ENCODE measurements around the gene TBCEL.

Gene TBCEL

DNA sequence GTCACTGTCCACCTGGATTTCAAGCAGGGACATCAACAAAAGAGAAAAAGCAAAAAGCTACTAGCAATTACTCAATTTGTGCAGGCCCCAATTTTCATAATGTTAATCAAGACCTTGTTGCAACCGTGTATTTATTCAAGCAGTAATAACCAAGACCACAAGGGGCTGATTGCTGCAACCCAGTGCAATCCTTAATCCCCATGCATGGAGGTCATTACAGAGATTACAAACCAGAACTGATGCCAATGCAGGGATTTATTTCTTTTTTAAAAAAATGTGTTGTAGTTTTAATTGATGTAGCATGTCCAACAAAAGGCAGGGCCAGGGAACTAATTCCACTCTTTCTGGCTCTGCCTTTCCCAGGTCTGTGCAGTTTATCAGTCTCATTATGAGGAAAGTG lies 95.5 kb downstream of the TBCEL start:
- H3K9me3 ChIP-seq (ENCODE audit: severe bottlenecking): peaks cover 2% of the 10 kb centered on the region
- TF ChIP-seq, protein P1, sequence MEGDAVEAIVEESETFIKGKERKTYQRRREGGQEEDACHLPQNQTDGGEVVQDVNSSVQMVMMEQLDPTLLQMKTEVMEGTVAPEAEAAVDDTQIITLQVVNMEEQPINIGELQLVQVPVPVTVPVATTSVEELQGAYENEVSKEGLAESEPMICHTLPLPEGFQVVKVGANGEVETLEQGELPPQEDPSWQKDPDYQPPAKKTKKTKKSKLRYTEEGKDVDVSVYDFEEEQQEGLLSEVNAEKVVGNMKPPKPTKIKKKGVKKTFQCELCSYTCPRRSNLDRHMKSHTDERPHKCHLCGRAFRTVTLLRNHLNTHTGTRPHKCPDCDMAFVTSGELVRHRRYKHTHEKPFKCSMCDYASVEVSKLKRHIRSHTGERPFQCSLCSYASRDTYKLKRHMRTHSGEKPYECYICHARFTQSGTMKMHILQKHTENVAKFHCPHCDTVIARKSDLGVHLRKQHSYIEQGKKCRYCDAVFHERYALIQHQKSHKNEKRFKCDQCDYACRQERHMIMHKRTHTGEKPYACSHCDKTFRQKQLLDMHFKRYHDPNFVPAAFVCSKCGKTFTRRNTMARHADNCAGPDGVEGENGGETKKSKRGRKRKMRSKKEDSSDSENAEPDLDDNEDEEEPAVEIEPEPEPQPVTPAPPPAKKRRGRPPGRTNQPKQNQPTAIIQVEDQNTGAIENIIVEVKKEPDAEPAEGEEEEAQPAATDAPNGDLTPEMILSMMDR (IDR thresholded peaks at IDR 0.05; ENCODE audit: poor library complexity, severe bottlenecking): no peak
- ATAC-seq (ENCODE audit: low read depth) (no peak), DNase-seq (ENCODE audit: low spot score) (no peak)
- H3K36me3 ChIP-seq (ENCODE audit: low read depth): no peaks in the 10 kb centered on the region
- no peak overlapping the region for H3K27ac ChIP-seq (ENCODE audit: poor library complexity, severe bottlenecking)
- H3K4me3 ChIP-seq (ENCODE audit: severe bottlenecking): no peak overlapping the region
- H3K27me3 ChIP-seq (ENCODE audit: insufficient read depth, poor library complexity, severe bottlenecking): no peaks in the 10 kb centered on the region
- H3K4me1 ChIP-seq (ENCODE audit: insufficient read depth, poor library complexity, severe bottlenecking): no peaks in the 10 kb centered on the region

DNA sequence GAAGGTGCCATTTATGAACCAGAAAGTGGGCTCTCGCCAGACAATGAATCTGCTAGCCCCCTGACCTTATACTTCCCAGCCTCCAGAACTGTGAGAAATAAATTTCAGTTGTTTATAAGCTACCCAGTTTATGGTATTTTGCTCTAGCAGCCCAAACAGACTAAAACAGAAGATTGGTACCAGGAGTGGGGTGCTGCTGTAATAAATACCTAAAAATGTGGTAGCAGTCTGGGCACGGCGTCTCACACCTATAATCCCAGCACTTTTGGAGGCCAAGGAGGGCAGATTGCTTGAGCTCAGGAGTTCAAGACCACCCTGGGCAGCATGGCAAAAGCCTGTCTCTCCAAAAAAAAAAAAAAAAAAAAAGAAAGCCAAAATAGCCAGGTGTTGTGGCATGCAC lies 98.4 kb downstream of the TBCEL start:
- H3K4me1 ChIP-seq (ENCODE audit: insufficient read depth, poor library complexity, severe bottlenecking): no peaks in the 10 kb centered on the region
- H3K9me3 ChIP-seq (ENCODE audit: severe bottlenecking): peaks cover 2% of the 10 kb centered on the region
- no peak overlapping the region for H3K27ac ChIP-seq (ENCODE audit: poor library complexity, severe bottlenecking)
- H3K36me3 ChIP-seq (ENCODE audit: low read depth): no peaks in the 10 kb centered on the region
- H3K4me3 ChIP-seq (ENCODE audit: severe bottlenecking): no peak overlapping the region
- TF ChIP-seq, protein P1 (IDR thresholded peaks at IDR 0.05; ENCODE audit: poor library complexity, severe bottlenecking): no peak
- no peak for ATAC-seq (ENCODE audit: low read depth)
- no peaks in the 10 kb centered on the region for H3K27me3 ChIP-seq (ENCODE audit: insufficient read depth, poor library complexity, severe bottlenecking)
- DNase-seq (ENCODE audit: low spot score): no peak

DNA sequence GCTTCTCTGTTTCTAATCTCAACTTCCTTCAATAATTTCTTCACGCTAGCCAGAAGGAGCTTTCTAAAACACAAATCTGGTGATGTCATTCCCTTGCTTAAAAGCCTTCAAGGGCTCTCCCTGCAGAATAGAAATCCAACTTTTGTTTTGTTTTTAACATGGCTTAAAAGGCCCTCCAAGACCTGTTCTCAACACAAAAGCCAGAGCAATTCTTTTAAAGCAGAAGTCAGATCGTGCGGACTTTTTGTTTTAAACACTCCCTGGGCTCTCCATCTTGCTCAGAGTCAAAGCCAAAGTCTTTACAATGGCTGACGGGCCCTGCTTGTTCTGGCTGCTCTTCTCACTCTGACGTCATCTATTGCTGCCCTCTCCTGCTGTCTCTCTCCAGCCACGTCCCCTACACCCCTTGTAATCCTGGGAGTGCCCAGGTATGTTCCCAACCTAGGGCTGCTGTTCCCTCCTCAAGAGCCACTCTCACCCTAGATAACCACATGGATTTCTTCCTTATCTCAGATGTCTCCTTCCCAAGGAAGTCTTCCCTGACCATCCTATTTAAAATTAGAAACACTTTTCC lies 99.7 kb downstream of the TBCEL start:
- DNase-seq (ENCODE audit: low spot score): no peak
- no peak for ATAC-seq (ENCODE audit: low read depth)
- Histone ChIP-seq H3K27me3 (ENCODE audit: insufficient read depth, poor library complexity, severe bottlenecking) (no peaks in the 10 kb centered on the region), H3K9me3 (ENCODE audit: severe bottlenecking) (peaks cover 2% of the 10 kb centered on the region), H3K4me3 (ENCODE audit: severe bottlenecking) (no peak overlapping the region), H3K4me1 (ENCODE audit: insufficient read depth, poor library complexity, severe bottlenecking) (no peaks in the 10 kb centered on the region), H3K27ac (ENCODE audit: poor library complexity, severe bottlenecking) (no peak overlapping the region), H3K36me3 (ENCODE audit: low read depth) (no peaks in the 10 kb centered on the region)
- TF ChIP-seq, protein P1 (IDR thresholded peaks at IDR 0.05; ENCODE audit: poor library complexity, severe bottlenecking): no peak

DNA sequence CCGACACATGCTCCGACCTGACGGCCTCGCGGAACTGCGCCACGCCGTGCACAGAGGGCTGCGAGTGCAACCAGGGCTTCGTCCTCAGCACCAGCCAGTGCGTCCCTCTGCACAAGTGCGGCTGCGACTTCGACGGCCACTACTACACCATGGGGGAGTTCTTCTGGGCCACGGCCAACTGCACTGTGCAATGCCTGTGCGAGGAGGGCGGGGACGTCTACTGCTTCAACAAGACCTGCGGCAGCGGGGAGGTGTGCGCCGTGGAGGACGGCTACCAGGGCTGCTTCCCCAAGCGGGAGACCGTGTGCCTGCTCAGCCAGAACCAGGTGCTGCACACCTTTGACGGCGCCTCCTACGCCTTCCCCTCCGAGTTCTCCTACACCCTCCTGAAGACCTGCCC lies 103.9 kb downstream of the TBCEL start:
- H3K4me3 ChIP-seq (ENCODE audit: severe bottlenecking): no peak overlapping the region
- DNase-seq (ENCODE audit: low spot score) (no peak), ATAC-seq (ENCODE audit: low read depth) (no peak)
- TF ChIP-seq, protein P1 (IDR thresholded peaks at IDR 0.05; ENCODE audit: poor library complexity, severe bottlenecking): no peak
- no peaks in the 10 kb centered on the region for H3K4me1 ChIP-seq (ENCODE audit: insufficient read depth, poor library complexity, severe bottlenecking)
- no peak overlapping the region for H3K27ac ChIP-seq (ENCODE audit: poor library complexity, severe bottlenecking)
- H3K9me3 ChIP-seq (ENCODE audit: severe bottlenecking): no peaks in the 10 kb centered on the region
- H3K36me3 ChIP-seq (ENCODE audit: low read depth): no peaks in the 10 kb centered on the region
- H3K27me3 ChIP-seq (ENCODE audit: insufficient read depth, poor library complexity, severe bottlenecking): no peaks in the 10 kb centered on the region

All from RWPE2 (cell line).